Measurements from ENCODE around the gene RCHY1.

RCHY1 gene

DNA sequence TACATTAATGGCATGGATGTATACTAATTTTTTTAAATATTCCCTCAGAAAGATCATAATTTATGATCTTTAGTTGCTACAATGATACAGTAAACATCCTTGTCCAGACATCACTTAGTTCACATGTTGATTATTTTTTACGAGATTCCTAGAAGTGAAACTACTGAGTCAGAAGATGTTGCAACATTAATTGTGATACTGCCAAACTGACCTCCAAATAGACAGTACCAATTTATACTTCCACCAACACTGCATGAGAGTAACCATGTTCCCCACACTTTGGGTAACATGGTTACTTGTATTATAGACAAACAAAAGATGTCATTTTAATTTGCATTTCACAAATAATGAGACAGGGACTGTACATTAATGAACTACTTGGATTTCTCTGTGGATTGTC is 19.6 kb downstream of the RCHY1 start:
- no peak for TF ChIP-seq FOXP2 (optimal IDR thresholded peaks at IDR 0.05; ENCODE audit: control extremely low read depth, extremely low read length, insufficient read depth)
- no peak for TF ChIP-seq EZH2 (IDR thresholded peaks at IDR 0.05)
- no peak for TF ChIP-seq POLR2AphosphoS5 (IDR thresholded peaks at IDR 0.05; ENCODE audit: borderline replicate concordance, low read depth, low read length)
- Histone ChIP-seq H3K4me3 (no peak overlapping the region), H3K9me3 (ENCODE audit: low read depth, low read length) (peaks cover 14% of the 10 kb centered on the region; the same call in 1 of the 2 replicates), H3K9ac (ENCODE audit: insufficient read length) (no peak overlapping the region), H3K36me3 (ENCODE audit: insufficient read depth, low read length) (peaks cover 72% of the 10 kb centered on the region), H3K27ac (0 out of 2 replicates have a peak overlapping the region, but pooled peaks have one; percentile 10)
- DNase-seq (ENCODE audit: low read depth, low spot score) = no peak

DNA sequence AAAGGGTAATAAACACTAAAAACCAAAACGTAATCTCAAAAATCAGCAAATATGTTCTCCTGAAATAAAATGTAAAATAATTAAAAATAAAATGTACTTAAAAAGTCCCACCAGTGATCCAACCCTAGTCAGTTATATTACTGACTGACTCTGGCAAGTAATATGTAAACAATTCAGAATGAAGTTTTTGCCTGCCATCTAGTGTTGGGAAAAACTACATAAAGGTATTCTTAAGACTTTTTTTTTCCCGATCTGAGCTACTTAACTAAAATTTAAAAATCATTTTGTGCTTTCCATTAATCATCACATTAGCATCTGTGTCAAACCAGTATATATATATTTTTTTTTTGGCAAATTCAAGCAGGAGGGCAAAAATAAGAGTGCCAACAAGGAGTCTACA is 24.0 kb downstream of the RCHY1 start:
- peaks cover 55% of the 10 kb centered on the region for H3K36me3 ChIP-seq (ENCODE audit: insufficient read depth, low read length)
- DNase-seq (ENCODE audit: low read depth, low spot score) = no peak
- no peak overlapping the region for H3K27ac ChIP-seq
- H3K9ac ChIP-seq (ENCODE audit: insufficient read length) = no peak overlapping the region
- TF ChIP-seq EZH2 (IDR thresholded peaks at IDR 0.05) = no peak
- TF ChIP-seq POLR2AphosphoS5 (IDR thresholded peaks at IDR 0.05; ENCODE audit: borderline replicate concordance, low read depth, low read length) = no peak
- TF ChIP-seq FOXP2 (optimal IDR thresholded peaks at IDR 0.05; ENCODE audit: control extremely low read depth, extremely low read length, insufficient read depth) = no peak
- no peak overlapping the region for H3K4me3 ChIP-seq
- H3K9me3 ChIP-seq (ENCODE audit: low read depth, low read length) = no peaks in the 10 kb centered on the region

DNA sequence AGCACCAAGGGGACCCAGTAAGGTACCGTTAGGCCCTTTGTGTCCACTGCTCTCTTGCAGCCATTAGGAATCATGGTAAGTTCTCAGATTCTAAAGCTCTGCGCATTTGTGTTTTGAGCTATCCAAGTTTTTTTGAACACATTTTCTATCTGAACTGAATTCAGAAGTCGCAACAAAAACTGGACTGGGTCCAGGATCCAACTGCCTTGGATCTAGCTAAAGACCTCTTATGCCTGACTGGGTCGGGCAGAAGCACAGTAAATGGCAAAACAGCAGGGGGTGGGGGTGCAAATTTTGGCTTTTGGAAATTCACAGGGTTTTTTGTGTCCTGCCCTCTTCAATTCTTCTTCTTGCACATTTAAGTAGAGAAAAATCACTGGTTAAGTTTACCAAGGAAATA is 30.0 kb downstream of the RCHY1 start:
- H3K9ac ChIP-seq (ENCODE audit: insufficient read length) = no peak overlapping the region
- H3K36me3 ChIP-seq (ENCODE audit: insufficient read depth, low read length) = peaks cover 67% of the 10 kb centered on the region
- no peak for DNase-seq (ENCODE audit: low read depth, low spot score)
- no peak overlapping the region for H3K4me3 ChIP-seq
- TF ChIP-seq FOXP2 (optimal IDR thresholded peaks at IDR 0.05; ENCODE audit: control extremely low read depth, extremely low read length, insufficient read depth) (no peak), POLR2AphosphoS5 (IDR thresholded peaks at IDR 0.05; ENCODE audit: borderline replicate concordance, low read depth, low read length) (no peak), EZH2 (IDR thresholded peaks at IDR 0.05) (no peak)
- H3K9me3 ChIP-seq (ENCODE audit: low read depth, low read length) = no peaks in the 10 kb centered on the region
- H3K27ac ChIP-seq = peak overlapping the region; percentile 7; the same call in 1 of the 2 replicates

DNA sequence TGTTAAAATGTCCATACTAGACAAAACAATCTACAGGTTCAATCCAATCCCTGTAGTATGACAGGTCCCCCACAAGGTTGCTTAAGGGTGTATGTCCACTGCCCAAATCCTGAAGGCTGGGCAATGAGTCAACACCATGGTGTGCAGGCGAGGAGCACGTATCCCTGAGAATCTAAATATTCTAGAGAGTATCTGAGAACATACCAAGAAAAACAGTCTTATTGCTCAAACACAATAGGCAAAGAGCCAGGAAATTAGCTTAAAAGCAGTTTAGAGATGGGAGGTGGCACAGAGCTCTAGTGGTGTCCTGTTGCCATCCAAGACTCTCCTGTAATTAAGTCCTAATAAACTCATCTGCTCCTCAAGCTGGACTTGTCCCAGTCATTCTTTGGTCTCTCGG is 37.0 kb downstream of the RCHY1 start:
- Histone ChIP-seq H3K9ac (ENCODE audit: insufficient read length) (no peak overlapping the region), H3K4me3 (no peak overlapping the region), H3K36me3 (ENCODE audit: insufficient read depth, low read length) (peaks cover 56% of the 10 kb centered on the region), H3K27ac (no peak overlapping the region), H3K9me3 (ENCODE audit: low read depth, low read length) (no peaks in the 10 kb centered on the region)
- DNase-seq (ENCODE audit: low read depth, low spot score) = no peak
- TF ChIP-seq FOXP2 (optimal IDR thresholded peaks at IDR 0.05; ENCODE audit: control extremely low read depth, extremely low read length, insufficient read depth) (no peak), POLR2AphosphoS5 (IDR thresholded peaks at IDR 0.05; ENCODE audit: borderline replicate concordance, low read depth, low read length) (no peak), EZH2 (IDR thresholded peaks at IDR 0.05) (no peak)

DNA sequence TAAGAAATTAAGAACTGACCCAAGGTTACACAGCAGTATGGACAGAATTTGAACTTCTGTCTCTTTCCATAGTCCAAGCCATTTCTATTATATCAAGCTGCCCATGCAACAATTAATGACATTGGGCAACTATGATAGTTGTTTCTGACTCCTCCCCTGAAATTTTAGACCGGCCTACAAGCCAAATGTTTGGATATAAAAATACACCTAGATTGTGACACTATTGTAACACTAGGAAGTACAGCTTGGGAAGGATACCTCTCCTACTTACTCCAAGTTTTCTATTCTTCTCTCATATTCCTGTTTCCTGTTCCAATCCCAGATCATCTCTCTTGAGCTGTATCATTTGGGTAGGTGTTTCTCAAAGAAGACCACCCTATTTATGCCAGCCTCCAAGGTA is 43.5 kb downstream of the RCHY1 start:
- DNase-seq (ENCODE audit: low read depth, low spot score) = no peak
- peaks cover 5% of the 10 kb centered on the region; the same call in 1 of the 2 replicates for H3K36me3 ChIP-seq (ENCODE audit: insufficient read depth, low read length)
- no peaks in the 10 kb centered on the region for H3K9me3 ChIP-seq (ENCODE audit: low read depth, low read length)
- TF ChIP-seq EZH2 (IDR thresholded peaks at IDR 0.05) = no peak
- TF ChIP-seq POLR2AphosphoS5 (IDR thresholded peaks at IDR 0.05; ENCODE audit: borderline replicate concordance, low read depth, low read length) = no peak
- no peak for TF ChIP-seq FOXP2 (optimal IDR thresholded peaks at IDR 0.05; ENCODE audit: control extremely low read depth, extremely low read length, insufficient read depth)
- H3K4me3 ChIP-seq = no peak overlapping the region
- no peak overlapping the region for H3K9ac ChIP-seq (ENCODE audit: insufficient read length)
- H3K27ac ChIP-seq = no peak overlapping the region

DNA sequence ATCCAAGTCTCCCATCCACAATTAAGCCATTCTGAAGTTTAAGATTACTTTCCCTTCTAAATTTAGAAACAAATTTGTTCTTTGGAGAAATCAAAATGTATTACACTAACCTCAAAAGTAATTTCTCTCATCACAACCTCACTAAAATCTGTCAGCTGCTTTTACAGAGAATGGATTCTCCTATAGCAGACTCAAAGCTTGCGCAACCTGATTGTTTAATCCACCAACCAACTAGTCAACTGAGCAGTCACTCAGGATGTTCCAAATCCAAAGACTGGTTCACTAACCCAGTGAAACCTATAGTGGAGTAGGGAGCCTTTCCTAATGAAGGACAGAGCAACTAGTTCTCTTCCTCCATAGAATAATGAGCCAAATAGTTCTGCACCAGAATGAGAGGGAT is 44.3 kb downstream of the RCHY1 start:
- Histone ChIP-seq H3K36me3 (ENCODE audit: insufficient read depth, low read length) (peaks cover 5% of the 10 kb centered on the region; the same call in 1 of the 2 replicates), H3K9ac (ENCODE audit: insufficient read length) (no peak overlapping the region), H3K4me3 (no peak overlapping the region), H3K27ac (no peak overlapping the region), H3K9me3 (ENCODE audit: low read depth, low read length) (no peaks in the 10 kb centered on the region)
- DNase-seq (ENCODE audit: low read depth, low spot score) = no peak
- TF ChIP-seq EZH2 (IDR thresholded peaks at IDR 0.05) = no peak
- no peak for TF ChIP-seq POLR2AphosphoS5 (IDR thresholded peaks at IDR 0.05; ENCODE audit: borderline replicate concordance, low read depth, low read length)
- TF ChIP-seq FOXP2 (optimal IDR thresholded peaks at IDR 0.05; ENCODE audit: control extremely low read depth, extremely low read length, insufficient read depth) = no peak

DNA sequence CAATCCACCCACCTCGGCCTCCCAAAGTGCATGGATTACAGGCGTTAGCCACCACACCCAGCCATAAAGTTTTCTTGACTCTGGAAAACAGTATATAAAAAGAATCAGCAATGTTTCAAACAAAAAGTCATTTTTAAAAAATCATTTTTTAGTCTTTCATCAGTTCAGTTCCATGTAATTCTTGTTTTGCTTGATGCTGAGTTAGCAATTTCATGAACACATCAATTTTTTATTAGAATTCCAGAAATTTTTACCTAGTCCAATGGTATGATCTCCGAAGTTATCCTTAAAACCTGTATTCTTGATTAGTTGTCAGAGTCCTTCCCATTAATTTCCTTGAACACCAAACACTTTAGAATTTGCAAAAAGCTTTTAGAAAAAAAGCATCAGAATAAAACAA is 56.8 kb downstream of the RCHY1 start:
- Histone ChIP-seq H3K36me3 (ENCODE audit: insufficient read depth, low read length) (no peaks in the 10 kb centered on the region), H3K9me3 (ENCODE audit: low read depth, low read length) (no peaks in the 10 kb centered on the region), H3K9ac (ENCODE audit: insufficient read length) (no peak overlapping the region), H3K4me3 (no peak overlapping the region), H3K27ac (no peak overlapping the region)
- TF ChIP-seq EZH2 (IDR thresholded peaks at IDR 0.05) (no peak), POLR2AphosphoS5 (IDR thresholded peaks at IDR 0.05; ENCODE audit: borderline replicate concordance, low read depth, low read length) (no peak), FOXP2 (optimal IDR thresholded peaks at IDR 0.05; ENCODE audit: control extremely low read depth, extremely low read length, insufficient read depth) (no peak)
- DNase-seq (ENCODE audit: low read depth, low spot score) = no peak

DNA sequence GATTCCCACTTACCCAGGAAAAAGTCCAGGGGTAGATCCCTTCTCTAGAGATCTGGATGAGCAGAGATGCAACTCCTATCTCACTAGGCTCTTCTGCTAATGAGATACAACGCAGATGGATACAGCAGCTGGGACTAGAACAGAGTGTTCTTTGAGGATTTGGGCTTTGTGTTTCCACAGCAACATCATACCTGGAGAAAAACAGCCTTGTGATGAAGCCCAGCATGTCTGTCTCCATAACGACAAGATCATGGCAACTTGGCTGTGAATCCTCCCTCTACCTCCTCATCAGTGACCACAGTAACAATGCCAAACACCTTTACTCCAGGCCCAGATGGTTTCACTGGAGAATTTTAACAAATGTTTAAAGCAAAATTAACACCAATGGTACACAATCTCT is 80.1 kb downstream of the RCHY1 start:
- no peak overlapping the region for H3K9ac ChIP-seq (ENCODE audit: insufficient read length)
- no peaks in the 10 kb centered on the region for H3K36me3 ChIP-seq (ENCODE audit: insufficient read depth, low read length)
- no peak overlapping the region for H3K27ac ChIP-seq
- no peak for DNase-seq (ENCODE audit: low read depth, low spot score)
- no peak overlapping the region for H3K4me3 ChIP-seq
- TF ChIP-seq POLR2AphosphoS5 (IDR thresholded peaks at IDR 0.05; ENCODE audit: borderline replicate concordance, low read depth, low read length) = no peak
- TF ChIP-seq FOXP2 (optimal IDR thresholded peaks at IDR 0.05; ENCODE audit: control extremely low read depth, extremely low read length, insufficient read depth) = no peak
- TF ChIP-seq EZH2 (IDR thresholded peaks at IDR 0.05) = no peak
- H3K9me3 ChIP-seq (ENCODE audit: low read depth, low read length) = no peaks in the 10 kb centered on the region

DNA sequence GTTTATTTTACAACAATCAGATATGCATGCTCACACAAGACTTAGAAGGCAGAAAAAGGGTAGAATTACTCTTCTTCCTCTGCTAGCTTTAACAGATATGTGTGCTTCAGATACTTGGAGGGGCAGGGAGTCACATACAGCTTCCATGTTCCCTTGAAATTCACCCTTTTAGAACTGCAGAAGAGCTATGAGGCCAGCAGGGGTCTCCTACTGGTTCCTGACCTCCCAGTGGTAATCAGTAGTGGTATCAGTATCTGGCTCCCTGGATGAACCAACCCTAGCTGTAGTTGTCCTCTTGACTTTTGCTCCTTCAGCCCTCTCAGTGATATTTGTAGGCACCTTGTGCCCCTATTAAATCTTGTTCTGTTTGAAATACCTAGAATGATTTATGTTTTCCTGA is 81.5 kb downstream of the RCHY1 start:
- H3K9me3 ChIP-seq (ENCODE audit: low read depth, low read length) = no peaks in the 10 kb centered on the region
- TF ChIP-seq EZH2 (IDR thresholded peaks at IDR 0.05) = no peak
- no peak for TF ChIP-seq FOXP2 (optimal IDR thresholded peaks at IDR 0.05; ENCODE audit: control extremely low read depth, extremely low read length, insufficient read depth)
- TF ChIP-seq POLR2AphosphoS5 (IDR thresholded peaks at IDR 0.05; ENCODE audit: borderline replicate concordance, low read depth, low read length) = no peak
- no peak overlapping the region for H3K9ac ChIP-seq (ENCODE audit: insufficient read length)
- H3K36me3 ChIP-seq (ENCODE audit: insufficient read depth, low read length) = no peaks in the 10 kb centered on the region
- H3K27ac ChIP-seq = no peak overlapping the region
- no peak for DNase-seq (ENCODE audit: low read depth, low spot score)
- no peak overlapping the region for H3K4me3 ChIP-seq

All from SK-N-MC (cell line).